Progenitor cell of endocrine pancreas (in vitro differentiated cells): Measurements from ENCODE around the gene SLC18A3. TPM values are rescaled to one million over a fixed set of nuclear protein-coding genes. Genes with fewer than 3 reads are reported as not detected.

ENCODE experiments used
- DNase-seq: peaks from one replicate; pipeline ENCODE4 v3.0.0; 2021; ENCODE audit warnings: low spot score; ENCODE audit not compliant: unreplicated experiment
- H3K27ac Mint-ChIP-seq: 2 replicates; pipeline ENCODE4 v1.8.0; 2021; ENCODE audit warnings: mild to moderate bottlenecking, moderate library complexity, mixed read lengths
- H3K27me3 Mint-ChIP-seq: 2 replicates; pipeline ENCODE4 v1.8.0; 2021; ENCODE audit warnings: mixed read lengths
- H3K36me3 Mint-ChIP-seq: 2 replicates; pipeline ENCODE4 v1.8.0; 2022; ENCODE audit warnings: mixed read lengths; ENCODE audit not compliant: insufficient read depth
- H3K4me1 Mint-ChIP-seq: 2 replicates; pipeline ENCODE4 v1.8.0; 2021; ENCODE audit warnings: low read depth, mixed read lengths
- H3K4me3 Mint-ChIP-seq: 2 replicates; pipeline ENCODE4 v1.8.0; 2021; ENCODE audit warnings: low read depth, mild to moderate bottlenecking, moderate library complexity, mixed read lengths
- H3K9me3 Mint-ChIP-seq: 2 replicates; pipeline ENCODE4 v1.8.0; 2021; ENCODE audit warnings: low read depth, mixed read lengths
- total RNA-seq: library from RNA; stranded (reverse); gene quantifications from 2 replicates; pipeline ENCODE4 v1.2.1, GENCODE V29; 2021
- TF ChIP-seq, protein P1 (sequence below): fragments of 200-600 bp; sonication (generic); IDR thresholded peaks from one replicate; pipeline ENCODE4 v1.5.0; 2021; ENCODE audit warnings: antibody characterized with exemption, mild to moderate bottlenecking; ENCODE audit not compliant: unreplicated experiment

Gene SLC18A3
- total RNA-seq, 1 donor from 2014 or later: not detected

DNA sequence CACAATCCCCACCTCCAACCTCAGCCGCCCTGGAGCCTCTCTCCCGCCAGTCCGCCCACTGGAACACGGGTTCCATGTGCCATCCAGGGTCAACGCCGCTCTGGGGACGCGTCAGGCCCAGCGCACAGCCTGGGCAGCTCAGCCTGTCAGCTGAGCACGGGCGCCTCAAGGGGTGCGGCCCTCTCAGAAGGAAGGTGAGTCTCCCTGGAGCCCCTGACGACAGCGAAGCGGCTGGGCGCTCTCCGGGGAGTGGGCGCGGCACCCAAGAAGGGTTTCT, 1.2 kb upstream of the SLC18A3 start:
- TF ChIP-seq, protein P1, sequence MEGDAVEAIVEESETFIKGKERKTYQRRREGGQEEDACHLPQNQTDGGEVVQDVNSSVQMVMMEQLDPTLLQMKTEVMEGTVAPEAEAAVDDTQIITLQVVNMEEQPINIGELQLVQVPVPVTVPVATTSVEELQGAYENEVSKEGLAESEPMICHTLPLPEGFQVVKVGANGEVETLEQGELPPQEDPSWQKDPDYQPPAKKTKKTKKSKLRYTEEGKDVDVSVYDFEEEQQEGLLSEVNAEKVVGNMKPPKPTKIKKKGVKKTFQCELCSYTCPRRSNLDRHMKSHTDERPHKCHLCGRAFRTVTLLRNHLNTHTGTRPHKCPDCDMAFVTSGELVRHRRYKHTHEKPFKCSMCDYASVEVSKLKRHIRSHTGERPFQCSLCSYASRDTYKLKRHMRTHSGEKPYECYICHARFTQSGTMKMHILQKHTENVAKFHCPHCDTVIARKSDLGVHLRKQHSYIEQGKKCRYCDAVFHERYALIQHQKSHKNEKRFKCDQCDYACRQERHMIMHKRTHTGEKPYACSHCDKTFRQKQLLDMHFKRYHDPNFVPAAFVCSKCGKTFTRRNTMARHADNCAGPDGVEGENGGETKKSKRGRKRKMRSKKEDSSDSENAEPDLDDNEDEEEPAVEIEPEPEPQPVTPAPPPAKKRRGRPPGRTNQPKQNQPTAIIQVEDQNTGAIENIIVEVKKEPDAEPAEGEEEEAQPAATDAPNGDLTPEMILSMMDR: no peak
- no peak overlapping the region for H3K27ac Mint-ChIP-seq
- peak overlapping the region; percentile 54 for H3K4me3 Mint-ChIP-seq
- no peaks in the 10 kb centered on the region for H3K4me1 Mint-ChIP-seq
- no peaks in the 10 kb centered on the region for H3K9me3 Mint-ChIP-seq
- H3K36me3 Mint-ChIP-seq: no peaks in the 10 kb centered on the region
- peaks cover 89% of the 10 kb centered on the region for H3K27me3 Mint-ChIP-seq
- no peak for DNase-seq

DNA sequence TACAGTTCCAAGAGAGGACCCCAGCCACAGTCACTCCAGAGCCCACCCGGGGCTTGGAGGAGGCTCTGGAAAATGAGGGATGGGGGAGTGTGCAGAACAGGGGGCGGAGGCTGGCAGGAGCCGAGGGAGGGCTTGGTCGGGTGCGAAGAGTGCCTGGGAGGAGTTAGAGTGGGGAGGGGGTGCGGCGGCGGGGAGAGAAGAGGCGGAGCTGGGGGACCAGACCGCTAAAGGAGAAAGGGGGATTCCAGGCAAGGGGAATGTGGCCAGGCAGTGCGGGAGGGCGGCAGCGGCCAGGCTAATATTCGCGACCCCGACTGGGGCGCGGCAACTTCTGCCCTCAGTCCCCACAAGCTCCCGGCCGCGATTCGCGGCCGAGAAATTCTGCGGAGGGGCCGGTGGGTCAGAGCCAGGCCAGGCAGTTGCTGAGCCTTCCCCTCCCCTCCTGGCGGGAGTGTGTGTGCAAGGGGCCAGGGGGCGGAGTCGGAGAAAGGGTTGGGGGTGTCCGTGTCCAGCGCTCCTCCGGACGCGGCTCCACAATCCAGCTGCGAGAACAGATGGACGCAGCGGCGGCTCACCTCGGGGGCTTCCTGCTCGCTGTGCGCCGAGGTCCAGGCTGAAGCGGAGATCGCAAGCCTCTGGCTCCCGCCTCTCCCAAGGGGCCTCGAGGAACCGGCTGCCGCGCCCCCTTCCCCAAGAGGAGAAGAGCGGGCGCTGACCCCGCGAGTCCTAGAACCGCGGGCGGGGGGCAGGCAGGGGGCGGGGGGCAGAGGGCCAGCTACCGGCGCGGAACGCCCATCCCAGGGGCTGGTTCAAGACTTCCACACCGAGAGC, 612 bp upstream of the SLC18A3 start:
- TF ChIP-seq, protein P1: no peak
- DNase-seq: no peak
- Mint-ChIP-seq H3K27ac (no peak overlapping the region), H3K9me3 (no peaks in the 10 kb centered on the region), H3K36me3 (no peaks in the 10 kb centered on the region), H3K4me1 (no peaks in the 10 kb centered on the region), H3K4me3 (peak overlapping the region; percentile 54), H3K27me3 (peaks cover 86% of the 10 kb centered on the region)

DNA sequence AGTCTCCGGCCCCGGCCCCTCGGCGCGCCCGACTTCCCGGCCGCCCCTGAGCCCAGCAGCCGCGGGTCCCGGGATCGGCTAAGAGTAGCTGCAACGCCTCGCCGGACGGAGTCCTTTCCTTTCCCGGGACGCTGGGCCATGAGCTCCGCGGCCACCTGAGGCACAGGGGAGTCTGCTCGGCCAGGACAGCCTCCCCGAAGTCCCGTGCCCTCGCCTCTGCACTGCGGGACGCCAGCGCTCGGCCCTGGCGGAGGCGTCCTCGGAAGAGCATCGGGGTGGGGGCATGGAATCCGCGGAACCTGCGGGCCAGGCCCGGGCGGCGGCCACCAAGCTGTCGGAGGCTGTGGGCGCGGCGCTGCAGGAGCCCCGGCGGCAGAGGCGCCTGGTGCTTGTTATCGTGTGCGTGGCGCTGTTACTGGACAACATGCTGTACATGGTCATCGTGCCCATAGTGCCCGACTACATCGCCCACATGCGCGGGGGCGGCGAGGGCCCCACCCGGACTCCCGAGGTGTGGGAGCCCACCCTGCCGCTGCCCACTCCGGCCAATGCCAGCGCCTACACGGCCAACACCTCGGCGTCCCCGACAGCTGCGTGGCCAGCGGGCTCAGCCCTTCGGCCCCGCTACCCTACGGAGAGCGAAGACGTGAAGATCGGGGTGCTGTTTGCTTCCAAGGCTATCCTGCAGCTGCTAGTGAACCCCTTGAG, 502 bp downstream of the SLC18A3 start:
- no peak overlapping the region for H3K4me3 Mint-ChIP-seq
- H3K27ac Mint-ChIP-seq: no peak overlapping the region
- DNase-seq: no peak
- H3K36me3 Mint-ChIP-seq: no peaks in the 10 kb centered on the region
- TF ChIP-seq, protein P1: no peak
- no peaks in the 10 kb centered on the region for H3K4me1 Mint-ChIP-seq
- no peaks in the 10 kb centered on the region for H3K9me3 Mint-ChIP-seq
- peaks cover 85% of the 10 kb centered on the region for H3K27me3 Mint-ChIP-seq

DNA sequence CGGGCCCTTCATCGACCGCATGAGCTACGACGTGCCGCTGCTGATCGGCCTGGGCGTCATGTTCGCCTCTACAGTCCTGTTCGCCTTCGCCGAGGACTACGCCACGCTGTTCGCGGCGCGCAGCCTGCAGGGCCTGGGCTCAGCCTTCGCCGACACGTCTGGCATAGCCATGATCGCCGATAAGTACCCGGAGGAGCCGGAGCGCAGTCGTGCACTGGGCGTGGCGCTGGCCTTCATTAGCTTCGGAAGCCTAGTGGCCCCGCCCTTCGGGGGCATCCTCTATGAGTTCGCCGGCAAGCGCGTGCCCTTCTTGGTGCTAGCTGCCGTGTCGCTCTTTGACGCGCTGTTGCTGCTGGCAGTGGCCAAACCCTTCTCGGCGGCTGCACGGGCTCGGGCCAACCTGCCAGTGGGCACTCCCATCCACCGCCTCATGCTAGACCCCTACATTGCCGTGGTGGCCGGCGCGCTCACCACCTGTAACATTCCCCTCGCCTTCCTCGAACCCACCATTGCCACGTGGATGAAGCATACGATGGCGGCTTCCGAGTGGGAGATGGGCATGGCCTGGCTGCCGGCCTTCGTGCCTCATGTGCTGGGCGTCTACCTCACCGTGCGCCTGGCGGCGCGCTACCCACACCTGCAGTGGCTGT, 1.2 kb downstream of the SLC18A3 start:
- TF ChIP-seq, protein P1: no peak
- DNase-seq: no peak
- H3K9me3 Mint-ChIP-seq: no peaks in the 10 kb centered on the region
- no peaks in the 10 kb centered on the region for H3K36me3 Mint-ChIP-seq
- H3K27ac Mint-ChIP-seq: no peak overlapping the region
- no peak overlapping the region for H3K4me3 Mint-ChIP-seq
- H3K4me1 Mint-ChIP-seq: no peaks in the 10 kb centered on the region
- H3K27me3 Mint-ChIP-seq: peaks cover 85% of the 10 kb centered on the region

DNA sequence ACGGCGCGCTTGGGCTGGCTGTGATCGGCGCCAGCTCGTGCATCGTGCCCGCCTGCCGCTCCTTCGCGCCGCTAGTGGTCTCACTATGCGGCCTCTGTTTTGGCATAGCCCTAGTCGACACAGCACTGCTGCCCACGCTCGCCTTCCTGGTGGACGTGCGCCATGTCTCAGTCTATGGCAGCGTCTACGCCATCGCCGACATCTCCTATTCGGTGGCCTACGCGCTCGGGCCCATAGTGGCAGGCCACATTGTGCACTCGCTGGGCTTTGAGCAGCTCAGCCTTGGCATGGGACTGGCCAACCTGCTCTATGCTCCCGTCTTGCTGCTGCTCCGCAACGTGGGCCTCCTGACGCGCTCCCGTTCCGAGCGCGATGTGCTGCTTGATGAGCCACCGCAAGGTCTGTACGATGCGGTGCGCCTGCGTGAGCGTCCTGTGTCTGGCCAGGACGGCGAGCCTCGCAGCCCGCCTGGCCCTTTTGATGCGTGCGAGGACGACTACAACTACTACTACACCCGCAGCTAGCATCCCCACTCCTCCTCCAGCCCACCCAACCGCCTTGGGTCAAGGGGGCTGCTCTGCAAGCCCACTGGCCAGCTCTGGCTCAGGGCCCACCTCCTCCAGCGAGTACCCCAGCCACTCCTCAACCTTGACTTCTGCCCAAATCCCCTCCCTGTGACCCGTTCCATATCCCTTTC, 1.9 kb downstream of the SLC18A3 start:
- no peaks in the 10 kb centered on the region for H3K4me1 Mint-ChIP-seq
- H3K27me3 Mint-ChIP-seq: peaks cover 85% of the 10 kb centered on the region
- no peak for DNase-seq
- H3K9me3 Mint-ChIP-seq: no peaks in the 10 kb centered on the region
- H3K36me3 Mint-ChIP-seq: no peaks in the 10 kb centered on the region
- H3K4me3 Mint-ChIP-seq: no peak overlapping the region
- TF ChIP-seq, protein P1: no peak
- H3K27ac Mint-ChIP-seq: peak overlapping the region; percentile 69
